Effector memory CD4-positive, alpha-beta T cell (primary cell): ENCODE results near the gene TMEM213.

Experiments used
- DNase-seq, 3 donors: peaks; one replicate each; pipeline ENCODE4 v3.0.0-alpha.2; 2020
- H3K27ac ChIP-seq: 2 replicates; pipeline ENCODE4 v1.7.0; 2013; ENCODE audit warnings: mild to moderate bottlenecking, low read length, moderate library complexity; ENCODE audit not compliant: insufficient read depth, poor library complexity, severe bottlenecking
- H3K27me3 ChIP-seq: replicated peaks from 2 replicates; pipeline ENCODE4 v1.7.0; 2013; ENCODE audit warnings: mild to moderate bottlenecking, low read length; ENCODE audit not compliant: insufficient read depth, control insufficient read depth, poor library complexity, severe bottlenecking
- H3K36me3 ChIP-seq: 2 replicates; pipeline ENCODE4 v1.7.0; 2013; ENCODE audit warnings: mild to moderate bottlenecking, low read length, moderate library complexity; ENCODE audit not compliant: control insufficient read depth, insufficient read depth
- H3K4me1 ChIP-seq: 2 replicates; pipeline ENCODE4 v1.7.0; 2013; ENCODE audit warnings: low read length, mild to moderate bottlenecking; ENCODE audit not compliant: control insufficient read depth, insufficient read depth, poor library complexity, severe bottlenecking
- H3K4me3 ChIP-seq: 2 replicates; pipeline ENCODE4 v1.7.0; 2013; ENCODE audit warnings: low read length, low read depth, mild to moderate bottlenecking; ENCODE audit not compliant: insufficient read depth, poor library complexity, severe bottlenecking
- H3K9me3 ChIP-seq: 2 replicates; pipeline ENCODE4 v1.7.0; 2013; ENCODE audit warnings: mild to moderate bottlenecking, low read length, moderate library complexity; ENCODE audit not compliant: control insufficient read depth

TMEM213 gene

GRCh38 chr7:138755842-138756590 is 41.8 kb upstream of the TMEM213 start:
- H3K9me3 ChIP-seq = no peaks in the 10 kb centered on the region
- H3K4me1 ChIP-seq = peaks cover 13% of the 10 kb centered on the region
- no peaks in the 10 kb centered on the region for H3K36me3 ChIP-seq
- H3K27me3 ChIP-seq = no peaks in the 10 kb centered on the region
- H3K27ac ChIP-seq = no peak overlapping the region
- DNase-seq = no peak
- H3K4me3 ChIP-seq = no peak overlapping the region

DNA sequence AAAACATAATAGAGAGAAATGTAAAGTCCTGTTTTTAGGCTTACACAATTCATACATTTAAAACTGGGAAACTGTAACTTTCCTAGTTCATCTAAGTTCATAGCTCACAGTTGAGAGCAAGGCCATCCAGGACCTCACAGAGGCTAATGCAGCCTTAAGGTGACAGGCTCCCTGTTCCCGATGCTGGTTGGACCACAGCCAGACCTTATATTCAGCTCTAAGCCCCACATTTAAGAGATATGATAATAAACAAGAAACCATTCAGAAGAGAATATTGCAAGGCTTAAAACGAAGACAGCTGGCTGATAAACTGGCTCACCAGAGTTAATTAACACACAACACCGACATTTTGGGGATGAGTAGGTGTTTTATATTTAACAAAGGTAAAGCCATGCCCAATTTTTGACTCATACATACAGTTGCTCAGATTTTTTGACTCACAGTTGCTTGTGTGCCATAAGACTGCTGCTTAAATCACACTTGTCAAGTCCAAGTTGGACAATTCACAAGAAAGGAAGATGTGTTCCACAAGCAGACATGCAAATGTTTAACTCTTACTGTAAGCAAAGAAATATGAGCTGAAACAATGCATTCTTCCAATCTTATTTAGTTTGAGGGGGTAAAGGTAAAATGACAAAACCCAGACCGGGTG is 41.1 kb upstream of the TMEM213 start:
- Histone ChIP-seq H3K27me3 (no peaks in the 10 kb centered on the region), H3K36me3 (no peaks in the 10 kb centered on the region), H3K4me1 (peaks cover 13% of the 10 kb centered on the region), H3K27ac (no peak overlapping the region), H3K4me3 (no peak overlapping the region), H3K9me3 (no peaks in the 10 kb centered on the region)
- no peak for DNase-seq

- H3K27me3 ChIP-seq = no peaks in the 10 kb centered on the region
- no peak overlapping the region for H3K27ac ChIP-seq
These were observed 29.6 kb upstream of the TMEM213 start for GRCh38 chr7:138768241-138768640.

DNA sequence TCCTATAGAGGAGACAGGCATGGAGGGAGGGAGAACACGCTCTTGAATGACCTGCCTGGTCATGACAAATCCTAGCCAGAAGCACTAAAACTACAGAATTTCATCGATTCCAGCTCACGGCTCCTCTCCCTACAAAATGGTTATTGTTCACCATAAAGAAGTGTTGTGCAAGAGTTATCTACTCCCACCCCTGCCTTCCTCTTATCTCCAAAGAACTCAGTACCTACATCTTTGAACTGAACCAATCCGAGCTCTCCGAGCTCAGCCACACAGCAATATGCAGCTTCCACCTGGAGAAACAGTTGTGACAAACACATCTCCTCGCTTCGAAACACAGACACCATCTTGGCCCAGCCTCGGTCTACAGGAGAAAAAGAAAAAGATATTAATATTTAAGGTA is 26.9 kb upstream of the TMEM213 start:
- no peaks in the 10 kb centered on the region for H3K4me1 ChIP-seq
- no peak overlapping the region for H3K27ac ChIP-seq
- no peak for DNase-seq
- no peaks in the 10 kb centered on the region for H3K9me3 ChIP-seq
- no peak overlapping the region for H3K4me3 ChIP-seq
- H3K36me3 ChIP-seq = no peaks in the 10 kb centered on the region
- no peaks in the 10 kb centered on the region for H3K27me3 ChIP-seq

More at GRCh38 chr7:138768241-138768640, 29.6 kb upstream of the TMEM213 start:
- Histone ChIP-seq H3K36me3 (no peaks in the 10 kb centered on the region), H3K4me1 (no peaks in the 10 kb centered on the region), H3K9me3 (no peaks in the 10 kb centered on the region), H3K4me3 (no peak overlapping the region)
- DNase-seq = no peak

DNA sequence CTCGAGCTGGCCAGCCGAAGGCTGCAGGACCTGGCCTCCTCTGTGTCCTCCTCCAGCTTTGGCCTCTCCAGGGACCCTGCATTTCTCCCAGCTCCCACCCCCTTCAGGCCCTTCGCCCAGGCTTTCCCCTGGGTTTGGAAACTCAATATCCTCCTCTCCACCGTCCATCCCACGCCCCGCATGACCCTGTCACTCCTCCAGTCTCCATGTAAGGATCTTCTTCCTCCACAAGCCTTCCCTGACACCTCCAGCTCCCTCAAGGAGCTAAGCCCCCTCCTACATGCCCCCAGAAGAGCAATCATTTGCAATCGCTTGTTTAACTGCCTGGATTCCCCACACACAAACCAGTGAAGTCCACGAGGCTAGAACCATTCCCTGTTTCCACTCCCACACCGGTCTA is 24.6 kb upstream of the TMEM213 start:
- no peak for DNase-seq
- no peaks in the 10 kb centered on the region for H3K36me3 ChIP-seq
- no peaks in the 10 kb centered on the region for H3K4me1 ChIP-seq
- no peak overlapping the region for H3K4me3 ChIP-seq
- H3K9me3 ChIP-seq = no peaks in the 10 kb centered on the region
- H3K27me3 ChIP-seq = no peaks in the 10 kb centered on the region
- H3K27ac ChIP-seq = no peak overlapping the region

DNA sequence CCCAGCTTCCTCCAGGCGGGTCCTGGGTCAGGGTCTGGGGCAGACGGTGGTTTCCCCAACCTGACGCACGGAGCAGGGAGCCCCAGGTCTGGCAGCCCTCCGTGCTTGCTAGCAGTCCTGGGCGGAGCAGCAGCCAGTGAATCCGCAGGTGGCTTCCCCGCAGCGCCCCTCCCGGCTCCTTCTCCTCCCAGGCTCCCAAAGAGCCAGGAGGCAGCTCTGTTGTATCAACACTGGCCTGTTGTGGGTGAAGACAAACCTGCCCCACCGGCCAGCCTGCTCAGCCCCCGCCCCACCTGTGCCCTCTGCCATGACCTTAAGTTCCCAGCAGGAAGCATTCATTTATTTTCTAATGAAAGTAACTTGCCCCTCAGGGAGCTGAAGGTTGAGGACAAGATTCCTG is 24.0 kb upstream of the TMEM213 start:
- Histone ChIP-seq H3K4me1 (no peaks in the 10 kb centered on the region), H3K27ac (no peak overlapping the region), H3K4me3 (no peak overlapping the region), H3K9me3 (no peaks in the 10 kb centered on the region), H3K36me3 (no peaks in the 10 kb centered on the region), H3K27me3 (no peaks in the 10 kb centered on the region)
- no peak for DNase-seq

GRCh38 chr7:138776166-138776833 is 21.5 kb upstream of the TMEM213 start:
- Histone ChIP-seq H3K4me1 (no peaks in the 10 kb centered on the region), H3K36me3 (no peaks in the 10 kb centered on the region), H3K4me3 (no peak overlapping the region), H3K27me3 (no peaks in the 10 kb centered on the region), H3K9me3 (no peaks in the 10 kb centered on the region), H3K27ac (no peak overlapping the region)
- DNase-seq = no peak

GRCh38 chr7:138781004-138781403 is 16.8 kb upstream of the TMEM213 start:
- H3K9me3 ChIP-seq = no peaks in the 10 kb centered on the region
- H3K4me1 ChIP-seq = no peaks in the 10 kb centered on the region
- H3K27ac ChIP-seq = no peak overlapping the region
- no peaks in the 10 kb centered on the region for H3K36me3 ChIP-seq
- no peak overlapping the region for H3K4me3 ChIP-seq
- no peaks in the 10 kb centered on the region for H3K27me3 ChIP-seq
- DNase-seq = no peak

- no peak overlapping the region for H3K4me3 ChIP-seq
- no peak for DNase-seq
- H3K9me3 ChIP-seq = no peaks in the 10 kb centered on the region
- H3K4me1 ChIP-seq = no peaks in the 10 kb centered on the region
- no peaks in the 10 kb centered on the region for H3K36me3 ChIP-seq
- H3K27ac ChIP-seq = no peak overlapping the region
- no peaks in the 10 kb centered on the region for H3K27me3 ChIP-seq
These were observed 13.1 kb upstream of the TMEM213 start for GRCh38 chr7:138784692-138785091.
